Measurements from ENCODE around the gene SV2C. TPM values are rescaled to one million over a fixed set of nuclear protein-coding genes. Genes with fewer than 3 reads are reported as not detected.
A peak's percentile ranks its signal among the peaks of the same experiment; 100 is the strongest.
"Not testable (repeated sequence)": the region's sequence is repeated elsewhere in the genome, so short reads cannot be mapped to it uniquely, and the experiment has no call there.

The SV2C gene
- total and polyA plus RNA-seq, 2 donors (not counting 1 experiment from before 2014, with no cell fraction given), result not detected

GRCh38 chr5:76367623-76368371, 284.6 kb downstream of the SV2C start:
- no peak overlapping the region for H3K27ac ChIP-seq (ENCODE audit: insufficient read depth, low read length)
- peak in 1 of 2 donors; percentile 24 for DNase-seq (ENCODE audit: low read depth in 2 of 2)
- no peak overlapping the region for H3K4me2 ChIP-seq (ENCODE audit: extremely low read depth, insufficient read depth, low read length)
- no peaks in the 10 kb centered on the region for H3K9me3 ChIP-seq (ENCODE audit: control insufficient read depth, insufficient read depth, low read depth, low read length)
- no peaks in the 10 kb centered on the region for H3K27me3 ChIP-seq (ENCODE audit: control insufficient read depth, insufficient read depth, low read length)
- no peaks in the 10 kb centered on the region for H3K36me3 ChIP-seq (ENCODE audit: control insufficient read depth, insufficient read depth, low read length)
- no peaks in the 10 kb centered on the region for H3K79me2 ChIP-seq (ENCODE audit: control insufficient read depth, insufficient read depth, low read length)
- no peak overlapping the region for H3K4me3 ChIP-seq (replicated peaks in 1 of 4; ENCODE audit: control extremely low read depth in 1 of 4, insufficient read depth in 1 of 4, low read depth in 3 of 4, low read length in 4 of 4)
- no peaks in the 10 kb centered on the region for H4K20me1 ChIP-seq (ENCODE audit: control insufficient read depth, extremely low read depth, insufficient read depth, low read length)
- no peak overlapping the region for H3K9ac ChIP-seq (ENCODE audit: insufficient read depth, low read length)
- H3K4me1 ChIP-seq (ENCODE audit: control insufficient read depth, extremely low read depth, insufficient read depth, low read length), result no peaks in the 10 kb centered on the region
- no peak overlapping the region for H2AFZ ChIP-seq (ENCODE audit: low read length)
- no peak for TF ChIP-seq CTCF (conservative IDR thresholded peaks at IDR 0.05 in 1 of 2, IDR thresholded peaks at IDR 0.05 in 1 of 2; ENCODE audit: low read depth in 1 of 2, low read length in 2 of 2)
- no peak for TF ChIP-seq EZH2 (IDR thresholded peaks at IDR 0.05; ENCODE audit: low read length, missing control alignments)

- Histone ChIP-seq H3K9ac (ENCODE audit: insufficient read depth, low read length) (no peak overlapping the region), H4K20me1 (ENCODE audit: control insufficient read depth, extremely low read depth, insufficient read depth, low read length) (no peaks in the 10 kb centered on the region), H3K4me1 (ENCODE audit: control insufficient read depth, extremely low read depth, insufficient read depth, low read length) (no peaks in the 10 kb centered on the region), H2AFZ (ENCODE audit: low read length) (no peak overlapping the region), H3K79me2 (ENCODE audit: control insufficient read depth, insufficient read depth, low read length) (no peaks in the 10 kb centered on the region), H3K27me3 (ENCODE audit: control insufficient read depth, insufficient read depth, low read length) (no peaks in the 10 kb centered on the region), H3K4me2 (ENCODE audit: extremely low read depth, insufficient read depth, low read length) (no peak overlapping the region), H3K9me3 (ENCODE audit: control insufficient read depth, insufficient read depth, low read depth, low read length) (no peaks in the 10 kb centered on the region), H3K27ac (ENCODE audit: insufficient read depth, low read length) (no peak overlapping the region), H3K4me3 (replicated peaks in 1 of 4; ENCODE audit: control extremely low read depth in 1 of 4, insufficient read depth in 1 of 4, low read depth in 3 of 4, low read length in 4 of 4) (no peak overlapping the region), H3K36me3 (ENCODE audit: control insufficient read depth, insufficient read depth, low read length) (no peaks in the 10 kb centered on the region)
- no peak for DNase-seq (ENCODE audit: low read depth in 2 of 2)
- no peak for TF ChIP-seq CTCF (conservative IDR thresholded peaks at IDR 0.05 in 1 of 2, IDR thresholded peaks at IDR 0.05 in 1 of 2; ENCODE audit: low read depth in 1 of 2, low read length in 2 of 2)
- no peak for TF ChIP-seq EZH2 (IDR thresholded peaks at IDR 0.05; ENCODE audit: low read length, missing control alignments)
Observed at GRCh38 chr5:76368941-76369340, 285.8 kb downstream of the SV2C start.

GRCh38 chr5:76369668-76370067, 286.5 kb downstream of the SV2C start:
- H3K4me3 ChIP-seq (replicated peaks in 1 of 4; ENCODE audit: control extremely low read depth in 1 of 4, insufficient read depth in 1 of 4, low read depth in 3 of 4, low read length in 4 of 4); H2AFZ ChIP-seq (ENCODE audit: low read length); H3K4me2 ChIP-seq (ENCODE audit: extremely low read depth, insufficient read depth, low read length); H3K9ac ChIP-seq (ENCODE audit: insufficient read depth, low read length); DNase-seq (ENCODE audit: low read depth in 2 of 2); H3K27ac ChIP-seq (ENCODE audit: insufficient read depth, low read length); H3K79me2 ChIP-seq (ENCODE audit: control insufficient read depth, insufficient read depth, low read length); H3K27me3 ChIP-seq (ENCODE audit: control insufficient read depth, insufficient read depth, low read length); H3K9me3 ChIP-seq (ENCODE audit: control insufficient read depth, insufficient read depth, low read depth, low read length); H4K20me1 ChIP-seq (ENCODE audit: control insufficient read depth, extremely low read depth, insufficient read depth, low read length); H3K36me3 ChIP-seq (ENCODE audit: control insufficient read depth, insufficient read depth, low read length); H3K4me1 ChIP-seq (ENCODE audit: control insufficient read depth, extremely low read depth, insufficient read depth, low read length): not testable (repeated sequence)

Measured in fibroblast of lung (primary cell).